ENCODE results near the gene FLACC1.

Gene FLACC1

DNA sequence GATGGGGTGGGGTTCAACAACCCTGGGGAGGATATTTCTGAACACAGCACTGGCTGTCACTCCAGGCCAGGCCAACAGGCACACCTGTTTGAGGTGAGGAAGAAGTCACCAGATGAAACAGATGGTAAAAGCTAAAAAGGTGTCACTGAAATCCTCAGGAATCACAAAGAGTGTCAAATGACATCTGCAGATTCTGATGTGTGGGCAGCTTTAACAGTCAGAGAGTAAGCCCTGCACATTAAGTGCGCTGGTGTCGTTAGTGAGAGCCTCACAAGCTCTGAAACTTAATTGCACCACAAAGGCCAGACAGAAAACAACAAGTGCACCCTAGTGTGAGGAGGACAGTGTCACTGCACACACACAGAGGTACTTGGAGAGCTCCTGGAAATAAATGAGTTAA is 13.6 kb downstream of the FLACC1 start:
- no peak overlapping the region for H3K4me3 ChIP-seq (ENCODE audit: low read depth, low read length)
- no peak for DNase-seq (ENCODE audit: low read depth, low spot score)
- in situ Hi-C loops (cut with HindIII; ENCODE audit: low sequenced_read_pairs) = no loop called here
- TF ChIP-seq, protein P1, sequence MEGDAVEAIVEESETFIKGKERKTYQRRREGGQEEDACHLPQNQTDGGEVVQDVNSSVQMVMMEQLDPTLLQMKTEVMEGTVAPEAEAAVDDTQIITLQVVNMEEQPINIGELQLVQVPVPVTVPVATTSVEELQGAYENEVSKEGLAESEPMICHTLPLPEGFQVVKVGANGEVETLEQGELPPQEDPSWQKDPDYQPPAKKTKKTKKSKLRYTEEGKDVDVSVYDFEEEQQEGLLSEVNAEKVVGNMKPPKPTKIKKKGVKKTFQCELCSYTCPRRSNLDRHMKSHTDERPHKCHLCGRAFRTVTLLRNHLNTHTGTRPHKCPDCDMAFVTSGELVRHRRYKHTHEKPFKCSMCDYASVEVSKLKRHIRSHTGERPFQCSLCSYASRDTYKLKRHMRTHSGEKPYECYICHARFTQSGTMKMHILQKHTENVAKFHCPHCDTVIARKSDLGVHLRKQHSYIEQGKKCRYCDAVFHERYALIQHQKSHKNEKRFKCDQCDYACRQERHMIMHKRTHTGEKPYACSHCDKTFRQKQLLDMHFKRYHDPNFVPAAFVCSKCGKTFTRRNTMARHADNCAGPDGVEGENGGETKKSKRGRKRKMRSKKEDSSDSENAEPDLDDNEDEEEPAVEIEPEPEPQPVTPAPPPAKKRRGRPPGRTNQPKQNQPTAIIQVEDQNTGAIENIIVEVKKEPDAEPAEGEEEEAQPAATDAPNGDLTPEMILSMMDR (IDR thresholded peaks at IDR 0.05; ENCODE audit: low read depth, low read length) = no peak

DNA sequence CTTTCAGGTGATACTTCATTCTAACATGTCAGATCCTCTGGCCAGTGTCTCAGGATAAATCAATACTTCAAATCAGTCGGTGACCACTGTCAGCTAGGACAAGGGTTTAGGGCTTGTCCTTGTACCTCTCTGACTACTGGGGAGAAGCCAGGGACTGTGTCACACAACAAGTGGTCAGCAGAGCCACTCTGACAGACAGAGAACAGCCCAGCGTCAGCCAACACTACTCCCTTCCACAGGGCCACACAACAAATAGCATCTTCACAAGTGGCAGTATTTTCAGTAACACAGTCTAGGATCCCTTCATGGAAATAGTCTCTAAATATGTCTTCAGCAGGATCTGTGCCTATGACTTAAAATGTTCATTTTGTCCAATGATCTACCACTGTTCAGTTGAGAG is 14.2 kb downstream of the FLACC1 start:
- TF ChIP-seq, protein P1 (IDR thresholded peaks at IDR 0.05; ENCODE audit: low read depth, low read length) = no peak
- DNase-seq (ENCODE audit: low read depth, low spot score) = no peak
- H3K4me3 ChIP-seq (ENCODE audit: low read depth, low read length) = no peak overlapping the region
- in situ Hi-C loops (cut with HindIII; ENCODE audit: low sequenced_read_pairs) = no loop called here

DNA sequence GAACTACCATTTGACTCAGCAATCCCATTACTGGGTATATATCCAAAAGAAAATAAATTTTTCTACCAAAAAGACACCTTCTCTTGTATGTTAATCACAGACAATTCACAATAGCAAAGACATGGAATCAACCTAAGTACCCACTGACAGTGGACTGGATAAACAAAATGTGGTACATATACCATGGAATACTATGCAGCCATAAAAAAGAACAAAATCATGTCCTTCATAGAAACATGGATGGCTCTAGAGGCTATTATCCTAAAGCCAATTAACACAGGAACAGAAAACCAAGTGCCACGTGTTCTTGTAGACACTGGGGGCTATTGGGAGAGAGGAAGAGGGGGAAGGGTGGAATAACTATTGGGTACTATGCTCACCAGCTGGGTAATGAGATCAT is 27.7 kb downstream of the FLACC1 start:
- no peak overlapping the region for H3K4me3 ChIP-seq (ENCODE audit: low read depth, low read length)
- no peak for DNase-seq (ENCODE audit: low read depth, low spot score)
- TF ChIP-seq, protein P1 (IDR thresholded peaks at IDR 0.05; ENCODE audit: low read depth, low read length) = no peak
- in situ Hi-C loops (cut with HindIII; ENCODE audit: low sequenced_read_pairs) = no loop called here

DNA sequence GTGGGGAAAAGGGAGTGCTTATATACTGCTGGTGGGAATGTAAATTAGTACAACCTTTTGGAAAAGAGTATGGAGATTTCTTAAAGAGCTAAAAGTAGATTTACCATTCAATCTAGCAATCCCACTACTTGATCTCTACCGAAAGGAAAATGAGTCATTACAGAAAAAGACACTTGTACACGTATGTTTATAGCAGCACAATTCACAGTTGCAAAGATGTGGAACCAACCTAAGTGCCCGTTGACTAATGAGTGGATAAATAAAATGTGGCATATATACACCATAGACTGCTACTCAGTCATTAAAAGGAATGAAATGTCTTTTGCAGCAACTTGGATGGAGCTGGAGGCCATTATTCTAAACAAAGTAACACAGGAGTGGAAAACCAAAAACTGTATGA is 29.5 kb downstream of the FLACC1 start:
- TF ChIP-seq, protein P1 (IDR thresholded peaks at IDR 0.05; ENCODE audit: low read depth, low read length) = no peak
- DNase-seq (ENCODE audit: low read depth, low spot score) = no peak
- H3K4me3 ChIP-seq (ENCODE audit: low read depth, low read length) = no peak overlapping the region
- in situ Hi-C loops (cut with HindIII; ENCODE audit: low sequenced_read_pairs) = no loop called here

DNA sequence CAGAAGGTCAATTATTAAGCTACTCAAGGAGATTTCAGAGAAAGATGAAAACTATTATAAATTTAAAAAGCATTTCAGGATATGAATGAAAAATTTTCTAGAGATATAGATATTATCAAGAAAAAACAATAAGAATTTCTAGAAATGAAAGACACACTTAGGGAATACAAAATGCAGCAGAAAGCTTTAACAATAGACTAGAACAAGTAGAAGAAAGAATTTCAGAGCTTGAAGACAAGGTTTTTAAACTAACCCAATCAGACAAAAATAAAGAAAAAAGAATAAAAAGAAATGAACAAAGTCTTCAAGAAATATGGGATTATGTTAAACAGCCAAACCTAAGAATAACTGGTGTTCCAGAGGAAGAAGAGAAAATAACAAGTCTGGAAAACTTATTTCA is 34.4 kb downstream of the FLACC1 start:
- TF ChIP-seq, protein P1 (IDR thresholded peaks at IDR 0.05; ENCODE audit: low read depth, low read length) = no peak
- DNase-seq (ENCODE audit: low read depth, low spot score) = no peak
- H3K4me3 ChIP-seq (ENCODE audit: low read depth, low read length) = no peak overlapping the region
- in situ Hi-C loops (cut with HindIII; ENCODE audit: low sequenced_read_pairs) = no loop called here

DNA sequence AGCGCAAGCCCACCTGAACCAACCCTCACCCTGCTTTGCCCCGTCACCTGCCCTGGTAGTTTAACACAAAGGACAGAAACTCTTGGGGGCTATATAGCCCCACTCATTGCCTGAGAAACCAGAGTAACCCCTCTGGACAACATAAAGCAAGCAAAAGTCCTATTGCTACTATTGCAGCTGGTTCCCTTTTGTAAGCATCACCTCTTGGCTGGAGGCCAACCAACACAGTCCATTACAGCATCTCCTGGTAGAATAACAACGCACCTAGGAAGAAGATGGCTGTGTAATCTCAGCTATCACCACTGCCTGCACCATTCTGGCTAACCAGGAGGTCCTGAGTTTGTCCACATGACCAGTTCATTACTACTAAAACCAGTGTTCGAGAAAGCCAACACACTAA is 36.4 kb downstream of the FLACC1 start:
- in situ Hi-C loops (cut with HindIII; ENCODE audit: low sequenced_read_pairs) = no loop called here
- DNase-seq (ENCODE audit: low read depth, low spot score) = no peak
- H3K4me3 ChIP-seq (ENCODE audit: low read depth, low read length) = no peak overlapping the region
- TF ChIP-seq, protein P1 (IDR thresholded peaks at IDR 0.05; ENCODE audit: low read depth, low read length) = no peak

DNA sequence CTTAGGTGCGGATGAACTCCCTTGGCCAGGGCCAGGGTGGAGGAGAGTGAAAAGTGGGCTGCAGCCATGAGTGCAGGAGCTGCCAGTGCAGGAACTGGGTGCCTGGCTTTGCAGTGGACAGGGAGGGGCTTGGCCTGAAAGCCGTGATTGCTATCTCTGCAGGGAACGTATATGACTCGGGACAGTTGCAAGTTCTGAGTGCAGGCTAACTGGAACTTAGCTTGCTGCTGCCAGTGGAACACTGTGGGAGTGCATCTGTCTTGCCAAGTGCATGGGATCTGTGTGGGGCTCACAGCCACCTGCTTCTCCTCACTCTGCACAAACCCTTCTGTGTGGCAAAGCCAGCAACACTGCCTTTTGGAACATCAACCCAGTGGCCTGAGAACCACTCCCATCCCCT is 36.9 kb downstream of the FLACC1 start:
- TF ChIP-seq, protein P1 (IDR thresholded peaks at IDR 0.05; ENCODE audit: low read depth, low read length) = no peak
- in situ Hi-C loops (cut with HindIII; ENCODE audit: low sequenced_read_pairs) = no loop called here
- no peak for DNase-seq (ENCODE audit: low read depth, low spot score)
- H3K4me3 ChIP-seq (ENCODE audit: low read depth, low read length) = no peak overlapping the region
